ENCODE results near the gene PARD3.
A peak's percentile ranks its signal among the peaks of the same experiment; 100 is the strongest.
"Not testable (repeated sequence)": the region's sequence is repeated elsewhere in the genome, so short reads cannot be mapped to it uniquely, and the experiment has no call there.

PARD3 gene

DNA sequence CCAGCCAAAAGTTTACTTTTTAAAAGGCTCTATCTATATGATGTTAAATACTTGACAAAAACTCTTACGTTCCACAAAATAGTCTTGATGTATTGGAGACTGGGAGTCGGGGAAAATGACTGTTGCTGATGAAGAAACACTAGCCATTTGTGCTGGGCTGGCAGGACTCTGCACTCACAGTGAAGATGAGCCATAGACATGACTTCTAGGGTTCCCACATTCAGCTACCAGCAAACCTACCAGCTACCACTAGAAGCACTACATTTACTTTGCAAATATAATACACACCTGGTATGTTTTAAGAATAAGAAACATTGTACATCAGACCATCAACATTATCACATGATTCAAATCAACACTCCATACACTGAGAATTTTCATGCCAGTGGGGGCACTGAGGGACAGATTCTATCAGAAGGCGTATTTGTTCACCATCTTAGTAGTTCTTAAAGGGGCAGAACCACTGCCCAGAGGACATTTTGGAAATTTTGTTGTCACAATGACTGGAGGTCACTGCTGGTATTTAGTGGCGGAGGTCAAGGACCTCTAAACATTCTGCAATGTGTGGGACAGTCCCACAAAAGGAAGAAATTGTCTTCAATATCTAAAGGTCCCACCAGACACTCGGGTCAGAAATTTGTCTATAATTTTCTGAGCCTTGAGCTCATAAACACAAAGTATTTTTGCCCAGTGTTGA lies 52.3 kb downstream of the PARD3 start:
- DNase-seq = no peak

DNA sequence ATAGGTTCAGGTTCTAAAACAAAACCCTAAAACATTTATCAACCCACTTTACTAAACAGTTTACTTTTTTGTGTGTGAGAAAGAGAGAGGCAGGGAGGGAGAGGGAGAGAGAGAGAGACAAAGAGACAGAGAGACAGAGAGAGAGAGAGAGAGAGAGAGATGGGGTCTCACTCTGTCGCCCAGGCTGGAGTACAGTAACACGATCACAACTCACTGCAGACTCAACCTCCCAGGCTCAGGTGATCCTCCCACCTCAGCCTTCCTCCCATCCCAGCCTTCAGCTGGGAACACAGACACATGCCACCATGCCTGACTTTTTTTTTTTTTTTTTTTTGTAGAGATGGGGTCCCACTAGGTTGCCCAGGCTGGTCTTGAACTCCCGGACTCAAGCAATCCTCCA lies 52.9 kb downstream of the PARD3 start:
- no peak for DNase-seq

DNA sequence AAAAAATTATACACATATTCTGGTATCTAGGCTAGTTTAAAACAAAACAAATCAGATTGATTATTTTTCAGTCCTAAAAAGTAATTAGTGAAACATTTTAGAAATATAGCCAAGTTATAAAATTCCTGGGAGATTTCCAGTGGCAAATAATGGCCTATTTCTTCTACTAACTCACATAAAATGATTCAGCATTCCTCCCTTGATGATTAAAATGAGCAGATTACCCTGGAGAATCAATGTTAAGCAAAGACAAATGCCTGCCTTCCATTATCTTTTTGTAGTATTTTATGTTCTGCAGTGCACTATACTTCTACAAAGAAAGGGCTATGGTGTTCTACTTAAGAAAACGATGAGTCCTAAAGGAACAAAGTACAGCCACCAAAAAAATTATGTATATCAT lies 53.6 kb downstream of the PARD3 start:
- DNase-seq = no peak

DNA sequence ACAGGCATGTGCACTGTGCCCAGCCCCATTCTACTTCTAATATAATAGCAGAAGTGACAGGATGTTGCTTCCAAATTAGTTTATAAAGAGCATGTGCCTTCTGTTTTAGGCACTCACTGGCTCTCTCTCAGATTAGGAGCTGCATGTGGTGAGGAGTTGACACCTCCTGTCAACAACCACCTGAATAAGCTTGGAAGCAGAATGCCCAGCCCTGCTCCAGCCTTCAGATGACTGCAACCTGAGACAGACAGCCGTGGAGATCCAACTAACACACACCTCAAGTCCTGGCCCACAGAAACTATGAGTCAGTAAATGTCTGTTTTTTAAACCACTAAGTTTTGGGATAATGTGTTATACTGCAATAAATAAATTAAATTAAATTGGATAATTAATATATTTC lies 54.5 kb downstream of the PARD3 start:
- DNase-seq = peak; percentile 30

DNA sequence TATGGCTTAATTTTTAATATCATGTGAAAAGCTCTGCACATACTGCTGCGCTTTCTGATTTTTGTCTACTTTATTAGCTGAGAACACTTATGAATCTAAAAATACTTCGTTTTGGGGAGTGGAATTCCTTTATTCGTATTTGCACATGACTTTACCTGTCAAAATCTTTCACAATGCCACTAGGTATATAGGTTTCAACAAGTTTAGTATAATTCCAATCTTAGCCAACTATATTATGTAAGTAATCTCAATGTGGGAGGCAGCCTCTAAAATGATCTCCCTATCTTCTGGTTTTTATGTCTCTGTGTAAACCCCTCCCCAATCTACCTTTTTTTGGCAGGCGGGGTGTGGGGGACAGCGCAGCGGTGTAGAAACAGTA lies 55.3 kb downstream of the PARD3 start:
- no peak for DNase-seq

DNA sequence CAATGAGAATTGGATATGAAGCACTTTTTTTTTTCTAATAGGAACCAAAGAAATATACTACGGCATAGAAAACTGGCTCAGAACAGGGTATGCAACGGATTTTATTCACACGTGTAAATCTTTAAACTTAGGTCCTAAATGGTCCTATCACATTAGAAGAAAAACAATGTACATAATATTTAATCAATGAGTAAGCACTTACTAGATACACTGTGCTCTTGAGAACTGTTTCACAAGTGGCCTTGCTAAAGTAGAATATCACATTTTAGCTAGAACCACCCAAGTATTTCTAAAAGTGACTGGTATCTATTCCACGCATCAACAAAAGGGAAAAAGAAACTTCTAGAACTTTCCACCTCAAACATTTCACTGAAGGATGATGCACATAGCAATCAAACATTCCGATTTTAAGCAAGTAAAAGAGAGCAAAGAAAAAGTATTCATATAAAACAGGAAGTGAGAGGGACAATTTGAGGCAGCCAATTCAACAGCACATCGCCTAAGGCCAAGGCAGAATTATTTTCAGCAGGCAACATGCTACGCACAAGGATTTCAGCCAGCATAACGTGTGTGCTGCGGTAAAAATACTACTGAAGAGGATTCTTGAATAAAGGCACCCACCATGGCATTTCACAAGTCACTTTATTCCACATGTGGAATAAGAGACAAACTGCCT lies 55.8 kb downstream of the PARD3 start:
- DNase-seq = no peak

DNA sequence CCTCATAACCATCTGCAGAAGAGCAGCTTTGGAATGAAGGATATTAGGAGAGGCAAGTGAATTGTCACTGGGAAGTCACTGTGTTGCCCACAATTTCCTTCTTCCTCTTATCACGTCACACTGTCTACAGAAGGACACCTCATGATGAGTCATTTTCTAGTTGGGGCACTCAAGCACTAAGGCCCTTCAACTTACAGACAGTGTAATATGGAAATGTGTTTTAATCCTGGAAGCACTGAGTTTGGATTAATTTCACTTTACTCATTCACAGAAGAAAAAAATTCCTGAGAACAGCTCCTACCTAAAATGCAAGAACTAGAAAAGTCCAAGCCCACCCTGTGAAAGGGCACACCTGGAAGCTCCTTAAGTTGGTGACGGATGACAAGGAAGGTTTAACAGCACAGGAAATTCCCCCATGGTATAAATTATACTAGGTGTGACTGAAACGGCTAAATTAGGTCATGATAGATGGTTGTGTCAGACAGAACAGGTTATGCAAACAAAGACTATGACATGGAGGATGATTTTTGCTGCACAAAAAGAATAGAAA lies 56.6 kb downstream of the PARD3 start:
- no peak for DNase-seq

DNA sequence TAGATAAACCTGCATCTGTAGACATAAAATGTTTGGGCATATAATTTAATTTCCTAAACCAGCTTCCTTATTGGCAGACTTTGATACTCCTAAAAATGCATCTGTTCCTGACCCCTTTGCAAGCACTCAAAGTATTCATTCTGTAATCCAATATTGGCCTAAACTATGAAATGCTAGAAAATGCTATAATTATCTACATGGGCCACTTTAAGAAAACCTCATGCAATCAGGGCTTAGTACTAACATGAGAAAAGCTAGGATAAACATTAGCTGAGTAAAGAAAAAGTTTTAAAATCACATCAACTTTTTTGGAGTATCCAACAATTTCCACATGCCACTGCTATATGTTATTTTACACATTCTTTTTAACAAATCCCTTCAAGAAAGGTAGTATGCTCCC lies 57.2 kb downstream of the PARD3 start:
- no peak for DNase-seq

DNA sequence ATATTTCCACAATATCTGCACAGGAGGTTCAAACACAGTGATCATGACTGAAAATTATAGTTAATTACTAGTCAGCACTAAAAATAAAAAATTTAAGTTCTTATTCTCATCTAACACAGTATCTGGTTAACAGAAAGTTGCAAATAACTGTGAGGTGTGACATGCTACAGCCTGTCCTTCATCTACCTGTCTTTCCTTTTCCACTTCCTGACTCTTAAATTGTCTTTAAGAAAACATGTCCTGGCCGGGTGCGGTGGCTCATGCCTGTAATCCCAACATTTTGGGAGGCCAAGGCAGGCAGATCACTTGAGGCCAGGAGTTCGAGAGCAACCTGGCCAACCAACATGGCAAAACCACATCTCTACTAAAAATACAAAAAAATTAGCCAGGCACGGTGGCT lies 57.9 kb downstream of the PARD3 start:
- not testable (repeated sequence) for DNase-seq

DNA sequence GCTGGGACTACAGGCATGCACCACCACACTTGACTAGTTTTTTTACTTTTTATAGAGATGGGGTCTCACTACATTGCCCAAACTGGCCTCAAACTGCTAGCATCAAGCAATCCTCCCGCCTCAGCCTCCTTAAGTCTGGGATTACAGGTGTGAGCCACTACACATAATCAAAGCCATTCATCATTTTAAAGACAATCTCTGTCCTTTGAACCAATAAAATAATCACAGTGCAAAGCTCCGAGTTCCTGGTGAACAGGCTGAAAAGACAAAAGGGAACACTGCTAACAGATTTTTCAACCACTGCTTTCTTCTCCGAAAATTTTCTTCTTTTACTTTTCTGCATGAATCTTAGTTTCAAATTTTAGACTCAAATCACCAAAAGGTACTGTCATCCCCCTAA lies 58.5 kb downstream of the PARD3 start:
- DNase-seq = no peak

DNA sequence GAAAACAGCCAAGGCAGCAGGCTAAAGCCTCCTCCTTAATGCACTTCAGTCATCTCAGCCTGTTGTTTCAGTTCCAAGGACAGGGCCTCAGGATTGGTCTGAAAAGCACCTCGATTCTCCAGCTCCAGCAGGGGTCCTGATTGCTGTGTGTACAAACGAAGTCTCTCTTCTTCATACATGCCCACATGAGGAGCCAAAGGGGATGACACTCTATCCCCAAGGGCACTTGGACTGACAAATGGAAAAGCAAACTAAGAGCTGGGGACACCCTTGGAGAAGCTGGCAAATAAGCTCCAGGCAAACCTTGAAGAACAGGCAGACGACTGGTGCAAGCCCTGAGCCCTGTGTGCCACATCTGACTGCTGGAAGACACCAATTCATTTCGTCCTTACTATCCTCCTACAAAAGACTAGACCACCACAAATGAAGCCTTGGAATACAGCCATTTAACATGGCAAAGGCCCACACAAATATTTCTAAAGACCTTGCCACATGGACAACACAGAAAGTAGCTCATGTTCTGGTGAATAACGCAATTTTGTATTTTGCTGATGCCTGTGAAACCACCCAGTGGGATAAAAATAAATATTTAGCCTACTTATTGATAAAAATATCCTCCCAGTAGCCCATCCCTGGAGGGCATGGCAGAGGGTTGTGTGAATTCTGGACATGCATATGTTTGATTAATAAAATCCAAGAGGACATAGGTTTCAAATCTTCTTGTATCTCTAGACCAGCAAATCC lies 61.9 kb downstream of the PARD3 start:
- DNase-seq = no peak

DNA sequence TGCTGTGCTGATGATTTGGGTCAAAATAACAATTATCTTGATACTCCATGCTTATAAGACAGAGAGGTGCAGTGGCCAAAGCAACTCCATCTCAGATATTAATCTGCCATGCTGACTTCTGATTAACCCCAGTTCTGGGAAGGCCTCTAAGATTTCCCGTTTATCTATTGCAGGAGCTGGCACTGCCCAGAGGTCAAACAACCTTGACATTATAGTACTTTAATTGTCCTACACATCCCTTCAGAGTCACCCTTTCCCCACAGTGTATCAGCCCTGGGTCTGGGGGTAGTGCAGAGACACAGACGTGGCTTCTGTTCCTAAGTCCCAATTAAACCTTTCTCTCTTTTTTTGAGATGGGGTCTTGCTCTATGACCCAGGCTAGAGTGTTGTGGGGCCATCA lies 63.8 kb downstream of the PARD3 start:
- DNase-seq = no peak

DNA sequence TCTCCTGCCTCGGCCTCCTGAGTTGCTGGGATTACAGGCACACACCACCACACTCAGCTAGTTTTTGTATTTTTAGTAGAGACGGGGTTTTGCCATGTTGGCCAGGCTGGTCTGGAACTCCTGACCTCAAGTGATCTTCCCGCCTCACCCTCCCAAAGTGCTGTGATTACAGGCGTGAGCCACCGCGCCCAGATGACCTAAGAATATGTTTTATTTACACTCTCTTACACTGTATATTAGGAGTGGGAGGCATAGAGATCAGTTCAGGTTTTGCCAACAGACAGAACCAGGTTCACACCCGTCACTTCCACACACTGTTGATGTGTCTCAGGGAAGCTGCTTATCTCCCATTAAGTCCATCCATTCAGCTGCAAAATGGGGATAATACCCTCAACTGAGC lies 64.3 kb downstream of the PARD3 start:
- DNase-seq = not testable (repeated sequence)

DNA sequence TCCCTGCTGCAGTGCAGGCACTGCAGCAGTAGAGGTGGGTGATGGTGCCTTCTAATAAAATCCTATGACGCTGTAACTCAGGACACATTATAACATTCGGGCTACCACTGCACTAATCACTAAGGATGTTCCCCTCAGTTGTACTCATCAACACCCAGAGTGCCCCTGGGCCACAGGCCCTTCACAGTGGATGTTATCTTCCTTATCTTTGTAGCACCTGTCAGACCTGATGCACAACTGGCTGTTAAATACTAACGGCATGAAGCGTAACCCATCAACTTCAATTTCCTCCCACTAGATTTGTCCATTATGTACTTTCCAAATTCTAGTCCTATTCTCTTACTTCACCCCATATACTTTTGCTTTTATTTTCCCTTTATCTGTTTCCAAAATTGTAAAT lies 66.3 kb downstream of the PARD3 start:
- no peak for DNase-seq

DNA sequence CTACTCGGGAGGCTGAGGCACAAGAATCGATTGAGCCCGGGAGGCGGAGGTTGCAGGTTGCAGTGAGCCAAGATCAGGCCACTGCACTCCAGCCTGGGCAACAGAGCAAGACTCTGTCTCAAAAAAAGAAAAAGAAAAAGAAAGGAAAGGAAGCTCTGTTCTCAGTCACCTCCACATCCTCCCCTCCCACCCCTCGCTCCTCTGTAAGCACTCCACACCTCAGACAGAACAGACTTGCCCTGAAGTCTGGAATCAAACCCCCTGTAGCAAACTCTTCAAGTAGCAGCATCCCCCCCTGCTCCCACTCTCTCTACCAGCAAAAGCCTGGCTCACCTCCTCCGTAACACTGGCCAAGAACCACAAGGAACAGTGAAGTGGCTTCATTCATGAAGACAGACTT lies 66.7 kb downstream of the PARD3 start:
- DNase-seq = no peak

DNA sequence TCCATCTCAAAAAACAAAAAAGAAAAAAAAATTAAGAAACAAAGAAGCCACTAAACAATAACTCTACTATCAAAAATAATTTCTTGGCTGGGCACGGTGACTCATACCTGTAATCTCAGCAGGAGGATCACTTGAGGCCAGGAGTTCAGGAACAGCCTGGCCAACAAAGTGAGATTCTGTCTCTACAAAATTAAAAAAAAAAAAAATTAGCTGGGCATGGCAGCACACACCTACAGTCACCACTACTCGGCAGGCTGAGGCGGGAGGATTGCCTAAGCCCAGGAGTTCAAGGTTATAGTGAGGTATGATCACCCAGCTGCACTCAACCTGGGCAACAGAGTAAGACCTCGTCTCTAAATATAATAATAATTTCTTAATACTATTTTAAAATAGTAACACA lies 69.0 kb downstream of the PARD3 start:
- no peak for DNase-seq

DNA sequence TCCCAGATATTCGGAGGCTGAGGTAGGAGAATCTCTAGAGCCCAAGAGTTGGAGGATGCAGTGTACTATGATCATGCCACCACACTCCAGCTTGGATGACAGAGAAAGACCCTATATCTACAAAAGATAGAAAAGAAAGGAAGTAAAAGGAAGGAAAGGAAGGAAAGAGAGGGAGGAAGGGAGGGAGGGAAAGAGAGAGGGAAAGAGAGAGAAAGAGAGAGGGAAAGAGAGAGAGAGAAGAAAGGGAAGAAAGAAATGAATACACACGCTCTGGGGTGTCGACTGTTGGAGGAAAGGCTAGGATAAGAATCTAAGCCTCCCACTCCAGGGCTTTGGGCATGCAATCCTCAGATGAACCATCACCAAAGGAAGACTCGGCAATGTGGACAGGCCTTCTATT lies 69.9 kb downstream of the PARD3 start:
- no peak for DNase-seq

DNA sequence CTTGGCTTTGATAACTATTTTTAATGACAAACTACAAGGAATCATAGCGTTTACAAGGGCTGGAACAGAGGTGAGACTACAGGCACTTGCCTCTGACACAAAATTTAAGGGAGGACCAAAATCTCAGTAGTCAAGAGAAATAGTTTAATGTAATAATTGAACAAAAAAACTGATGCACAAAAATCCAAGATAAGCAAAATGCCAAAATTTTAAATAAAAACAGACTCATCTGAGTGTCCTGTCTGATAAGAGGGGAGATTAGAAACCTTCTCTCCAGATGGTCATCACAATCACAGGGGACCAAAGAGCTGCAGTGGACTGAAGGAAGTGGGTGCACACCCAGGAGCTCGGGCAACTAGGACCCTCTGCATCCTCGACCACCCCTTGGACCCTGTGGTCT lies 70.5 kb downstream of the PARD3 start:
- no peak for DNase-seq

DNA sequence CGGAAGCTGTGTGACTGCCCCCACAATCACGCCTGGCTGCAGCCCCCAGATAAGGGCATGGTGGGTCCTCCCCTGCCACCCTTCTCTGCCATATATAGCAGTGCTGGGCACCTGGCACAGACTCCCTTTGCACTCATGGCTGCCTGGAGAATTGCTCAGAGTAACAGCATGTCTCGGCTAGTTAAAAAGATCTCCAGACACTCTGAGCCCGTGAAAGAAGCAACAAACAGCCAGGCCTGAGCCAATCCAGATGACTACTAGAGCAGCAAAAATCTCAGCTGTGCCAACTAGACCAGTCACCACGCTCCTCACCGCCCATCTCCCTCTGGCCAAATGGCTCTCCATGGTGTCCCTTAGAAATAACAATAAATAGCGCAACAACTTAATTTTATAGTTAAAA lies 71.3 kb downstream of the PARD3 start:
- no peak for DNase-seq

DNA sequence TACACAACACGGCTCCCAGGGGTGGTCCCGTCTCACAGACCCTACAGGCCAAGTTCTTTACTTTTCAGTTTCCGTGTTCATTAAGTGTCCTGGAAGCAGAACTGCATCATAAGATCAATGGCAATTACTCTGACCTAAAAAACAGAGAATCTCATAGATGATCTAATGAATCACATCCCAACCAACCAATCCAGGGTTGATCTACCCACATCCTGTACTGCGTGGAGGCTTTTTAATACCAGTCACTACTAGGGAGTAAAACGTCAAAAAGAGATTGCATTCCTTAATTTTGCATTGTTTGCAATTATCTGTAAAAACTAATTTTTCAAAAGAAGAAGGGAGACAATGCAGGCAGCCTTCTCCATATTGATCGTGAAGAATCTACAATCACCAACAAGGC lies 72.6 kb downstream of the PARD3 start:
- no peak for DNase-seq

DNA sequence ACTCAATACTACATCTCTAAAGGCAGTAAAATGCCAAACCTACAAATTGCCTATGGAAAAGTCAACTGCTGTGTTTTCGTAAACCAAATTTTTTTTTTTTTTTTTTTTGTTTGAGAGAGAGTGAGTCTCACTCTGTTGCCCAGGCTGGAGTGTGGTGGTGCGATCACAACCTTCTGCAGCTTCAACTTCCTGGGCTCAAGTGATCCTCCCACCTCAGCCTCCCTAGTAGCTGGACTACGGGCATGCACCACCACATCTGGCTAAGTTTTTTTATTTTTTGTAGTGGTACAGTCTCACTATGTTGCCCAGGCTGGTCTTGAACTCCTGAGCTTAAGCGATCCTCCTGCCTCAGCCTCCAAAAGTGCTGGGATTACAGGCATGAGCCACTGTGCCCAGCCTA lies 74.0 kb downstream of the PARD3 start:
- not testable (repeated sequence) for DNase-seq

DNA sequence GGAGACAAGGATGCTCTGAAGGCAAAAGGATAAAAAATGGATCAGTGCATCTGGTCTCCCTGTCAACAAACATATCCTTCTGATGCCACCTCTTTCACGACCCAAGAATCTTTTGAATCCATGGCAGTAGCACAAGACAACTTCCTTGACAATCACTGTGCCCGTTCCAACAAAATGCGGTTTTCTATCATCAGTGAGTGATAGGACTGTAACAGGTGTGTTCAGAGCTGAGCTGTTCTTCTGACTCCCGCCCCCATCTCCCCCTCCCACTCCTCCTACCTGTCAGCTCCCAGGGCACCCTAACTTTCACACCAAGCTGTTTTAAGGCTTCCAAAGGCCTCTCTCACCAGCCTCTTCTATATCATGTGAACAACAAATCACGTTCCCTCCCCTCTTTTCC lies 74.8 kb downstream of the PARD3 start:
- no peak for DNase-seq

DNA sequence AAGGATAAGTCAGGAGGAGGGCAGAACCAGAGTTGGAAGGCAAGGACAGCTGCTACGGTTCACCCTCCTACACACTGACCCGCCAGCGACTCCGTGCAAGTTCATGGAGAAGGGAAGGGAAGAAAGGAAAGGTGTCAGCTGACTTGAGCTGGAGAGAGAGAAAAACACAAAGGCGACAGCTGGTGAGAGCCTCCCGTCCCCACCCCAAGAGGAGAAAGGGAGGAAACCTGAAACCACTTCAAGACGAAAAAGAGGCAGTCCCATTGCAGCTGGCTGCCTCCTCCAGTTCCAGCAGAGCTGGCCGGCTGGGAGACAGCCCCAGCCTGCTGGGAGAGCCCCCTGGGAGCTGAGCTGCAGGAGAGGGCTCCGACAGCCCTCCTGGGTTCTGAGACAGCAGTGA lies 75.2 kb downstream of the PARD3 start:
- DNase-seq = peak; percentile 77

DNA sequence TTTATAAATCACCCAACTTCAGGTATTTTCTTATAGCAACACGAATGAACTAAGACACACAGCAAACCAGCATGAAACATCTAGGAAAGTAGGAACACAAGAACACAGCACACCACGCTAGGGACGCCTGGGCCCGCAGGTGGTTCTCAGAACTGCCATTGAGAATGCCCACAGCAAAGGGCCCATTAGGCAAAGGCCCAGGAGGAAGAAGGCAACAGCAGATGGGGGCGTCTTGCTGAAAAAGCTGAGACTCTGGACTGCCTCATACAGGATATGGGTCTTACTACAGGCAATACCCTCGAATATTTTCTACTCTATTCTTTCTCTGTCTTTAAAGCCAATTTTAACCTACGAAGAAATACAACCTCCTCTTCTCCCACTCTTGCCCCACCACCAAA lies 77.3 kb downstream of the PARD3 start:
- DNase-seq = no peak
